ENCODE data around the gene KRTAP10-8. TPM values are rescaled to one million over a fixed set of nuclear protein-coding genes. Genes with fewer than 3 reads are reported as not detected.

The KRTAP10-8 gene
- total RNA-seq, 1 experiment from 2014 or later, result not detected

- intact Hi-C loops (cut with micrococcal nuclease; ENCODE audit: unreplicated experiment), result no loop called here
Measured at GRCh38 chr21:44618504-44618903, 6.6 kb downstream of the KRTAP10-8 start.

GRCh38 chr21:44618909-44619308 lies 7.0 kb downstream of the KRTAP10-8 start:
- no peaks in the 10 kb centered on the region for H4K20me1 ChIP-seq (ENCODE audit: insufficient read depth)
- H3K27me3 ChIP-seq (ENCODE audit: insufficient read depth, low read depth), result peaks cover 32% of the 10 kb centered on the region
- intact Hi-C loops (cut with micrococcal nuclease; ENCODE audit: unreplicated experiment), result no loop called here
- no peaks in the 10 kb centered on the region for H3K36me3 ChIP-seq (ENCODE audit: low read depth)
- no peaks in the 10 kb centered on the region for H3K79me2 ChIP-seq (ENCODE audit: low read depth)
- no peak overlapping the region for H2AFZ ChIP-seq
- H3K4me1 ChIP-seq (replicated peaks; ENCODE audit: insufficient read depth), result no peaks in the 10 kb centered on the region
- no peak overlapping the region for H3K4me2 ChIP-seq
- no peak overlapping the region for H3K4me3 ChIP-seq
- TF ChIP-seq CTCF (conservative IDR thresholded peaks at IDR 0.05) (no peak), EZH2 (IDR thresholded peaks at IDR 0.05; ENCODE audit: low read depth) (no peak)
- no peaks in the 10 kb centered on the region for H3K9me2 ChIP-seq (ENCODE audit: insufficient read depth)
- H3F3A ChIP-seq (ENCODE audit: insufficient read depth, low read depth), result no peaks in the 10 kb centered on the region
- ChIA-PET CTCF (no interaction called here), POLR2A (ENCODE audit: unreplicated experiment) (no interaction called here)
- peaks cover 4% of the 10 kb centered on the region; the same call in 1 of the 2 replicates for H3K9me3 ChIP-seq (ENCODE audit: insufficient read depth, low read depth)
- H3K27ac ChIP-seq, result no peak overlapping the region
- BruUV-seq (replicated peaks), result no TSS peak
- no peak for DNase-seq

More at GRCh38 chr21:44618504-44618903, 6.6 kb downstream of the KRTAP10-8 start:
- Histone ChIP-seq H4K20me1 (ENCODE audit: insufficient read depth) (no peaks in the 10 kb centered on the region), H3K27ac (no peak overlapping the region), H3F3A (ENCODE audit: insufficient read depth, low read depth) (no peaks in the 10 kb centered on the region), H3K27me3 (ENCODE audit: insufficient read depth, low read depth) (peaks cover 34% of the 10 kb centered on the region), H3K36me3 (ENCODE audit: low read depth) (no peaks in the 10 kb centered on the region), H3K9me3 (ENCODE audit: insufficient read depth, low read depth) (peaks cover 2% of the 10 kb centered on the region; the same call in 1 of the 2 replicates), H3K79me2 (ENCODE audit: low read depth) (no peaks in the 10 kb centered on the region), H3K4me3 (no peak overlapping the region), H2AFZ (no peak overlapping the region), H3K4me1 (replicated peaks; ENCODE audit: insufficient read depth) (no peaks in the 10 kb centered on the region), H3K9me2 (ENCODE audit: insufficient read depth) (no peaks in the 10 kb centered on the region), H3K4me2 (no peak overlapping the region)
- ChIA-PET CTCF (interaction anchor here (0.5 kb wide), 1 partner anchor 176 kb away, joined by 4 read pairs; no protein-coding TSS in a partner anchor), POLR2A (ENCODE audit: unreplicated experiment) (no interaction called here)
- no TSS peak for BruUV-seq (replicated peaks)
- DNase-seq, result no peak
- TF ChIP-seq CTCF (conservative IDR thresholded peaks at IDR 0.05) (no peak; the same call in 1 of the 2 replicates), EZH2 (IDR thresholded peaks at IDR 0.05; ENCODE audit: low read depth) (no peak)

GRCh38 chr21:44619886-44620285 lies 8.0 kb downstream of the KRTAP10-8 start:
- no peaks in the 10 kb centered on the region for H3F3A ChIP-seq (ENCODE audit: insufficient read depth, low read depth)
- no peaks in the 10 kb centered on the region for H3K79me2 ChIP-seq (ENCODE audit: low read depth)
- H3K4me2 ChIP-seq, result no peak overlapping the region
- no peak overlapping the region for H3K27ac ChIP-seq
- no peak for DNase-seq
- intact Hi-C loops (cut with micrococcal nuclease; ENCODE audit: unreplicated experiment), result no loop called here
- no peak overlapping the region for H3K4me3 ChIP-seq
- H3K4me1 ChIP-seq (replicated peaks; ENCODE audit: insufficient read depth), result no peaks in the 10 kb centered on the region
- no TSS peak for BruUV-seq (replicated peaks)
- ChIA-PET POLR2A (ENCODE audit: unreplicated experiment) (no interaction called here), CTCF (no interaction called here)
- no peak for TF ChIP-seq EZH2 (IDR thresholded peaks at IDR 0.05; ENCODE audit: low read depth)
- no peak for TF ChIP-seq CTCF (conservative IDR thresholded peaks at IDR 0.05)
- no peaks in the 10 kb centered on the region for H3K9me2 ChIP-seq (ENCODE audit: insufficient read depth)
- peaks cover 4% of the 10 kb centered on the region; the same call in 1 of the 2 replicates for H3K9me3 ChIP-seq (ENCODE audit: insufficient read depth, low read depth)
- H2AFZ ChIP-seq, result no peak overlapping the region
- H4K20me1 ChIP-seq (ENCODE audit: insufficient read depth), result no peaks in the 10 kb centered on the region
- no peaks in the 10 kb centered on the region for H3K36me3 ChIP-seq (ENCODE audit: low read depth)
- peaks cover 23% of the 10 kb centered on the region for H3K27me3 ChIP-seq (ENCODE audit: insufficient read depth, low read depth)

Data from PC-9 (cell line).